ENCODE results near the gene CDH23.

- TF ChIP-seq CTCF (IDR thresholded peaks at IDR 0.05): no peak
- TF ChIP-seq POLR2A (IDR thresholded peaks at IDR 0.05): no peak
Observed at GRCh38 chr10:71690094-71690720, 293.5 kb downstream of the CDH23 start.

Data from suprapubic skin (tissue), 3 donors.